Loucy (cell line): ENCODE data around the gene FKBP3.

Source experiments
- H2AFZ ChIP-seq: fragments of 200-600 bp; sonication (generic); 2 replicates; pipeline ENCODE4 v1.6.0; 2016; ENCODE audit warnings: antibody characterized with exemption, mild to moderate bottlenecking, low read length, moderate library complexity
- H3F3A ChIP-seq: fragments of 200-600 bp; 2 replicates; pipeline ENCODE4 v1.6.0; 2016; ENCODE audit warnings: antibody characterized with exemption, low read depth, mild to moderate bottlenecking
- H3K27me3 ChIP-seq: fragments of 200-600 bp; sonication (generic); 2 replicates; pipeline ENCODE4 v1.6.1; 2014; ENCODE audit warnings: low read length, mild to moderate bottlenecking; ENCODE audit not compliant: insufficient read depth, poor library complexity, severe bottlenecking
- H3K36me3 ChIP-seq: fragments of 200-600 bp; sonication (generic); 2 replicates; pipeline ENCODE4 v1.6.1; 2016; ENCODE audit warnings: low read length; ENCODE audit not compliant: insufficient read depth
- H3K4me1 ChIP-seq: fragments of 200-600 bp; sonication (generic); 2 replicates; pipeline ENCODE4 v1.5.1; 2014; ENCODE audit warnings: low read length, mild to moderate bottlenecking; ENCODE audit not compliant: insufficient read depth, poor library complexity, severe bottlenecking
- H3K4me2 ChIP-seq: fragments of 200-600 bp; sonication (generic); 2 replicates; pipeline ENCODE4 v1.6.0; 2014; ENCODE audit warnings: antibody characterized with exemption, low read length, low read depth, mild to moderate bottlenecking; ENCODE audit not compliant: poor library complexity, severe bottlenecking
- H3K4me3 ChIP-seq: fragments of 200-600 bp; sonication (generic); 2 replicates; pipeline ENCODE4 v1.5.1; 2014; ENCODE audit warnings: low read length, mild to moderate bottlenecking, mixed read lengths; ENCODE audit not compliant: poor library complexity, severe bottlenecking
- H3K79me2 ChIP-seq: fragments of 200-600 bp; sonication (generic); 2 replicates; pipeline ENCODE4 v1.6.1; 2014; ENCODE audit warnings: low read length; ENCODE audit not compliant: insufficient read depth
- H3K9ac ChIP-seq: fragments of 200-600 bp; sonication (generic); 2 replicates; pipeline ENCODE4 v1.6.0; 2014; ENCODE audit warnings: mild to moderate bottlenecking, low read depth, low read length, moderate library complexity; ENCODE audit not compliant: poor library complexity, severe bottlenecking
- H3K9me2 ChIP-seq: fragments of 200-600 bp; sonication (generic); replicated peaks from 2 replicates; pipeline ENCODE4 v1.6.1; 2016; ENCODE audit warnings: low read depth, low read length, mixed read lengths
- H3K9me3 ChIP-seq: fragments of 200-600 bp; sonication (generic); 2 replicates; pipeline ENCODE4 v1.6.1; 2014; ENCODE audit warnings: mild to moderate bottlenecking, antibody characterized with exemption, low read length, low read depth; ENCODE audit not compliant: insufficient read depth
- H4K20me1 ChIP-seq: fragments of 200-600 bp; sonication (generic); 2 replicates; pipeline ENCODE4 v1.6.0; 2014; ENCODE audit warnings: antibody characterized with exemption, low read length, mild to moderate bottlenecking; ENCODE audit not compliant: insufficient read depth, poor library complexity, severe bottlenecking
- EZH2phosphoT487 ChIP-seq: fragments of 200-600 bp; IDR thresholded peaks from 2 replicates; pipeline ENCODE4 v1.6.1; 2018; ENCODE audit warnings: antibody characterized with exemption, mild to moderate bottlenecking, moderate library complexity, borderline replicate concordance
- TF ChIP-seq, protein P1 (sequence below): fragments of 200-600 bp; sonication (generic); conservative IDR thresholded peaks from 2 replicates; pipeline ENCODE4 v1.5.1; 2014; ENCODE audit warnings: mild to moderate bottlenecking, antibody characterized with exemption, low read length

Gene FKBP3

DNA sequence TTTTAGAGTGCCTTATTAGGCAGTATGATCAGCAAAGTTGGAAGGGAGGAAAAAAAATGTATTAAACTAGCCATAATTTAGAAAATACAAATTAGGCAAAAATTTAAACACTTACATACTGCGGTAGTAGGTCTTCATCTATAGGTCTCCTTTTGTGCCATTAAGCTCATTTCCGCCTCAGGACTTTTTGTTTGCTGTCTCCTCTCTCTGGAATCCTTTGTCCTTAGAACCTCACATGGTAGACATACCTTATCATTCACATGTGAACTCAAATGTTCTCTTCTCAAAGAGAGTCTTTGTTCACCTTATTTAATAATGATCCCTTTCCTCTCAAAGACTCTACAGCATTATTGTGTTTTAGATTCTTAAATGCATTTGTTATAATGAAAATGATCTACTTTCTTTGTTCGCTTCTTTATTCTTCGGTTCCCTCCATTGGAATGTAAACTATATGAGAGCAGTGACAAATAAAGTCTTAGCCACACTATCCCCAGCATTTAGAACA is 16.2 kb upstream of the FKBP3 start:
- no peak overlapping the region for H3K4me3 ChIP-seq
- peaks cover 20% of the 10 kb centered on the region; the same call in 1 of the 2 replicates for H3K36me3 ChIP-seq
- H3K9me3 ChIP-seq, result no peaks in the 10 kb centered on the region
- H4K20me1 ChIP-seq, result no peaks in the 10 kb centered on the region
- TF ChIP-seq, protein P1, sequence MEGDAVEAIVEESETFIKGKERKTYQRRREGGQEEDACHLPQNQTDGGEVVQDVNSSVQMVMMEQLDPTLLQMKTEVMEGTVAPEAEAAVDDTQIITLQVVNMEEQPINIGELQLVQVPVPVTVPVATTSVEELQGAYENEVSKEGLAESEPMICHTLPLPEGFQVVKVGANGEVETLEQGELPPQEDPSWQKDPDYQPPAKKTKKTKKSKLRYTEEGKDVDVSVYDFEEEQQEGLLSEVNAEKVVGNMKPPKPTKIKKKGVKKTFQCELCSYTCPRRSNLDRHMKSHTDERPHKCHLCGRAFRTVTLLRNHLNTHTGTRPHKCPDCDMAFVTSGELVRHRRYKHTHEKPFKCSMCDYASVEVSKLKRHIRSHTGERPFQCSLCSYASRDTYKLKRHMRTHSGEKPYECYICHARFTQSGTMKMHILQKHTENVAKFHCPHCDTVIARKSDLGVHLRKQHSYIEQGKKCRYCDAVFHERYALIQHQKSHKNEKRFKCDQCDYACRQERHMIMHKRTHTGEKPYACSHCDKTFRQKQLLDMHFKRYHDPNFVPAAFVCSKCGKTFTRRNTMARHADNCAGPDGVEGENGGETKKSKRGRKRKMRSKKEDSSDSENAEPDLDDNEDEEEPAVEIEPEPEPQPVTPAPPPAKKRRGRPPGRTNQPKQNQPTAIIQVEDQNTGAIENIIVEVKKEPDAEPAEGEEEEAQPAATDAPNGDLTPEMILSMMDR, result no peak
- TF ChIP-seq EZH2phosphoT487, result no peak
- no peak overlapping the region for H3K4me2 ChIP-seq
- no peaks in the 10 kb centered on the region for H3K4me1 ChIP-seq
- no peaks in the 10 kb centered on the region for H3K9me2 ChIP-seq
- peaks cover 8% of the 10 kb centered on the region; the same call in 1 of the 2 replicates for H3K79me2 ChIP-seq
- H3K27me3 ChIP-seq, result no peaks in the 10 kb centered on the region
- no peak overlapping the region for H2AFZ ChIP-seq
- no peak overlapping the region for H3K9ac ChIP-seq
- H3F3A ChIP-seq, result no peaks in the 10 kb centered on the region

DNA sequence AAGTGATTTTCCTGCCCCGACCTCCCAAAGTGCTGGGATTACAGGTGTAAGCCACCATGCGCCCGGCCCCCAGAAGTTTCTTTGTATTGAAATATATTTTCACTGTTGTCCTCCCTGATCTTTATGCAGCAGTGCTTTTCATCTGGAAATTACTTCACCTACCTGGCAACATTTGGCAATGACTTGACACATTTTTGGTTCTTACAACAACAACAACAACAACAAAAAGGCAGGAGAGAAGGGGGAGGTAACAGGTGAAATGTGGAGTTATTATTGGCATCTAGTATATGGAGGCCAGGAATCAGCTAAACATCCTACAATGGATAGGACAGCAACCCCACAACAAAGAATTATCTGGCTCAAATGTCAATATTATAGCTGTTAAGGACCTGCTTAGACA is 15.3 kb upstream of the FKBP3 start:
- Histone ChIP-seq H3K4me2 (no peak overlapping the region), H3K79me2 (peaks cover 8% of the 10 kb centered on the region; the same call in 1 of the 2 replicates), H4K20me1 (no peaks in the 10 kb centered on the region), H3K4me3 (no peak overlapping the region), H2AFZ (no peak overlapping the region), H3K9ac (no peak overlapping the region), H3F3A (no peaks in the 10 kb centered on the region), H3K27me3 (no peaks in the 10 kb centered on the region), H3K36me3 (peaks cover 20% of the 10 kb centered on the region; the same call in 1 of the 2 replicates), H3K4me1 (no peaks in the 10 kb centered on the region), H3K9me3 (no peaks in the 10 kb centered on the region), H3K9me2 (no peaks in the 10 kb centered on the region)
- TF ChIP-seq, protein P1, result no peak
- TF ChIP-seq EZH2phosphoT487, result no peak

DNA sequence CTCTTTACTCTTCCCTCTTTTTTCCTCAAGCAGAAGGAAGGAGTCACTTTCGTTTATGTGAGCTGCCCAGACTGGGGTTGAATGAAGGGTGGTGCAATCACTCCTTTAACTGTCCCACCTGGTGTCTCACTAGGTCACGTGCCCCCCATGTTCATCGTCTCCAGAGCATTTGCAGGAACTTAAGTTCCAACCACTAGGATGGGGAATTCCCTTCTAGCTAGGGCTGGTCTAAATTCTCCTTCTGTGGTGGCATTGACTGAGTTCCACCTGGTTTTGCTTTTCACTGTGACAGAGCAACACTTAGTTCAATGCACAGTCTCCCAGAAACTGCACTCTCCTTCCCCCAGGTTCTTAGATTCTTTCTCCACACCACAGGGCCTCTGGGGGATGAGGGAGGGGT is 10.9 kb upstream of the FKBP3 start:
- Histone ChIP-seq H3F3A (no peaks in the 10 kb centered on the region), H3K4me1 (peaks cover 4% of the 10 kb centered on the region), H3K79me2 (peaks cover 24% of the 10 kb centered on the region), H4K20me1 (no peaks in the 10 kb centered on the region), H3K9me2 (no peaks in the 10 kb centered on the region), H3K4me3 (no peak overlapping the region), H2AFZ (no peak overlapping the region), H3K4me2 (no peak overlapping the region), H3K27me3 (no peaks in the 10 kb centered on the region), H3K9ac (no peak overlapping the region), H3K36me3 (peaks cover 6% of the 10 kb centered on the region; the same call in 1 of the 2 replicates), H3K9me3 (no peaks in the 10 kb centered on the region)
- TF ChIP-seq, protein P1, result no peak
- no peak for TF ChIP-seq EZH2phosphoT487
